HUES64 (cell line): ENCODE results near the gene IGFBP1.

Experiments used
- H3K27ac ChIP-seq: 2 replicates; pipeline ENCODE4 v1.7.0; 2013; ENCODE audit warnings: low read depth, low read length, inconsistent platforms
- H3K27me3 ChIP-seq: 2 replicates; pipeline ENCODE4 v1.6.1; 2013; ENCODE audit warnings: mild to moderate bottlenecking, low read length; ENCODE audit not compliant: insufficient read depth
- H3K36me3 ChIP-seq: 2 replicates; pipeline ENCODE4 v1.6.1; 2013; ENCODE audit warnings: mild to moderate bottlenecking, low read length; ENCODE audit not compliant: insufficient read depth
- H3K4me1 ChIP-seq: 2 replicates; pipeline ENCODE4 v1.6.1; 2013; ENCODE audit warnings: mild to moderate bottlenecking, low read length, moderate library complexity; ENCODE audit not compliant: insufficient read depth
- H3K4me3 ChIP-seq: 2 replicates; pipeline ENCODE4 v1.5.1; 2013; ENCODE audit warnings: mild to moderate bottlenecking, low read length, moderate library complexity
- H3K9ac ChIP-seq: 2 replicates; pipeline ENCODE4 v1.6.1; 2013; ENCODE audit warnings: mild to moderate bottlenecking, low read depth, low read length
- H3K9me3 ChIP-seq: 2 replicates; pipeline ENCODE4 v1.6.1; 2013; ENCODE audit warnings: low read depth, low read length; ENCODE audit not compliant: insufficient read depth
- WGBS: fragments of 150-250, 120-280 bp; methylation state at CpG from one replicate; pipeline ENCODE4 v1.1.7; 2013; ENCODE audit warnings: missing lambda C conversion rate; 5-methylcytosine and 5-hydroxymethylcytosine counted together

The IGFBP1 gene

GRCh38 chr7:45891462-45892402 is 3.4 kb downstream of the IGFBP1 start:
- H3K9me3 ChIP-seq, result no peaks in the 10 kb centered on the region
- WGBS, result 81% methylated on average over 10 of the region's 10 CpGs
- no peak overlapping the region for H3K27ac ChIP-seq
- H3K4me1 ChIP-seq, result 0 out of 2 replicates have a peak, but pooled peaks cover 4% of the 10 kb centered on the region
- H3K4me3 ChIP-seq, result no peak overlapping the region
- no peaks in the 10 kb centered on the region for H3K36me3 ChIP-seq
- H3K27me3 ChIP-seq, result peaks cover 50% of the 10 kb centered on the region
- no peak overlapping the region for H3K9ac ChIP-seq

- no peak overlapping the region for H3K4me3 ChIP-seq
- no peaks in the 10 kb centered on the region for H3K36me3 ChIP-seq
- H3K27me3 ChIP-seq, result peaks cover 42% of the 10 kb centered on the region
- 0 out of 2 replicates have a peak, but pooled peaks cover 4% of the 10 kb centered on the region for H3K4me1 ChIP-seq
- no peak overlapping the region for H3K27ac ChIP-seq
- H3K9me3 ChIP-seq, result no peaks in the 10 kb centered on the region
- no peak overlapping the region for H3K9ac ChIP-seq
- WGBS, result 87% methylated on average over 6 of the region's 6 CpGs
These were observed 4.2 kb downstream of the IGFBP1 start for GRCh38 chr7:45892407-45893035.

- H3K9me3 ChIP-seq, result no peaks in the 10 kb centered on the region
- no peak overlapping the region for H3K27ac ChIP-seq
- H3K9ac ChIP-seq, result no peak overlapping the region
- 95% methylated on average over 4 of the region's 5 CpGs for WGBS
- no peaks in the 10 kb centered on the region for H3K36me3 ChIP-seq
- peaks cover 33% of the 10 kb centered on the region for H3K27me3 ChIP-seq
- no peak overlapping the region for H3K4me3 ChIP-seq
- 0 out of 2 replicates have a peak, but pooled peaks cover 4% of the 10 kb centered on the region for H3K4me1 ChIP-seq
These were observed 5.2 kb downstream of the IGFBP1 start for GRCh38 chr7:45893374-45893995.

GRCh38 chr7:45893996-45894664 is 5.8 kb downstream of the IGFBP1 start:
- Histone ChIP-seq H3K27ac (no peak overlapping the region), H3K4me1 (0 out of 2 replicates have a peak, but pooled peaks cover 4% of the 10 kb centered on the region), H3K9ac (no peak overlapping the region), H3K9me3 (no peaks in the 10 kb centered on the region), H3K27me3 (peaks cover 26% of the 10 kb centered on the region), H3K36me3 (no peaks in the 10 kb centered on the region), H3K4me3 (no peak overlapping the region)
- 88% methylated on average over 4 of the region's 4 CpGs for WGBS

- Histone ChIP-seq H3K4me1 (no peaks in the 10 kb centered on the region), H3K4me3 (no peak overlapping the region), H3K27me3 (peaks cover 21% of the 10 kb centered on the region), H3K27ac (no peak overlapping the region), H3K9ac (no peak overlapping the region), H3K9me3 (no peaks in the 10 kb centered on the region), H3K36me3 (no peaks in the 10 kb centered on the region)
These were observed 6.4 kb downstream of the IGFBP1 start for GRCh38 chr7:45894665-45895062.

GRCh38 chr7:45897042-45897690 is 8.9 kb downstream of the IGFBP1 start:
- Histone ChIP-seq H3K27me3 (peaks cover 7% of the 10 kb centered on the region; the same call in 1 of the 2 replicates), H3K9me3 (no peaks in the 10 kb centered on the region), H3K27ac (no peak overlapping the region), H3K9ac (no peak overlapping the region), H3K4me1 (no peaks in the 10 kb centered on the region), H3K36me3 (no peaks in the 10 kb centered on the region), H3K4me3 (no peak overlapping the region)
- 63% methylated on average over 1 of the region's 1 CpG for WGBS

GRCh38 chr7:45898222-45898621 is 9.9 kb downstream of the IGFBP1 start:
- Histone ChIP-seq H3K36me3 (no peaks in the 10 kb centered on the region), H3K4me1 (no peaks in the 10 kb centered on the region), H3K9ac (no peak overlapping the region), H3K27me3 (peaks cover 7% of the 10 kb centered on the region; the same call in 1 of the 2 replicates), H3K27ac (no peak overlapping the region), H3K9me3 (no peaks in the 10 kb centered on the region), H3K4me3 (no peak overlapping the region)
- WGBS, result 98% methylated on average over 2 of the region's 2 CpGs

GRCh38 chr7:45901566-45901965 is 13.3 kb downstream of the IGFBP1 start:
- WGBS, result 89% methylated on average over 1 of the region's 1 CpG
- H3K4me1 ChIP-seq, result no peaks in the 10 kb centered on the region
- no peaks in the 10 kb centered on the region for H3K36me3 ChIP-seq
- no peak overlapping the region for H3K9ac ChIP-seq
- no peaks in the 10 kb centered on the region for H3K9me3 ChIP-seq
- H3K4me3 ChIP-seq, result no peak overlapping the region
- H3K27me3 ChIP-seq, result no peaks in the 10 kb centered on the region
- no peak overlapping the region for H3K27ac ChIP-seq

- no peak overlapping the region for H3K4me3 ChIP-seq
- H3K36me3 ChIP-seq, result no peaks in the 10 kb centered on the region
- H3K4me1 ChIP-seq, result no peaks in the 10 kb centered on the region
- WGBS, result no CpG with 5 or more reads among the region's 1 CpG
- H3K27me3 ChIP-seq, result no peaks in the 10 kb centered on the region
- H3K9ac ChIP-seq, result no peak overlapping the region
- H3K9me3 ChIP-seq, result no peaks in the 10 kb centered on the region
- H3K27ac ChIP-seq, result no peak overlapping the region
These were observed 14.5 kb downstream of the IGFBP1 start for GRCh38 chr7:45902820-45903219.

- H3K36me3 ChIP-seq, result peaks cover 11% of the 10 kb centered on the region; the same call in 1 of the 2 replicates
- no peak overlapping the region for H3K27ac ChIP-seq
- H3K27me3 ChIP-seq, result no peaks in the 10 kb centered on the region
These were observed 21.3 kb downstream of the IGFBP1 start for GRCh38 chr7:45909561-45909960.

More at GRCh38 chr7:45909561-45909960, 21.3 kb downstream of the IGFBP1 start:
- H3K4me3 ChIP-seq, result no peak overlapping the region
- H3K4me1 ChIP-seq, result no peaks in the 10 kb centered on the region
- H3K9me3 ChIP-seq, result no peaks in the 10 kb centered on the region
- H3K9ac ChIP-seq, result no peak overlapping the region
